ENCODE results near the gene POLRMT. TPM values are rescaled to one million over a fixed set of nuclear protein-coding genes. Genes with fewer than 3 reads are reported as not detected.

The POLRMT gene
- total RNA-seq, 4 donors from 2014 or later: 17.3 to 33.8 (median 30.1) TPM

GRCh38 chr19:570251-570686 is 63.1 kb downstream of the POLRMT start:
- DNase-seq (ENCODE audit: low spot score) (no peak), ATAC-seq (ENCODE audit: low FRiP score) (no peak)
- TF ChIP-seq CTCF (IDR thresholded peaks at IDR 0.05): no peak

GRCh38 chr19:567296-567900 is 65.9 kb downstream of the POLRMT start:
- ATAC-seq (ENCODE audit: low FRiP score): no peak
- DNase-seq (ENCODE audit: low spot score): no peak
- no peak for TF ChIP-seq CTCF (IDR thresholded peaks at IDR 0.05)

Other genes with a start within 250 kb of the POLRMT start
- gene C2CD4C, start 224.4 kb downstream of the POLRMT start, total RNA-seq: 1 to 10 TPM in 3 of 4 donors, under 1 TPM in 1; 0.19 to 9.6 (median 1.8) TPM
- 10 to 100 TPM; 11.7 to 27.1 (median 18.8) TPM for gene SHC2, start 172.5 kb downstream of the POLRMT start, total RNA-seq
- gene MADCAM1, start 137.1 kb downstream of the POLRMT start, total RNA-seq: under 1 TPM in 1 of 4 donors, not detected in 3; 0.69 TPM
- gene TPGS1, start 126.0 kb downstream of the POLRMT start, total RNA-seq: 10 to 100 TPM; 45.5 to 61.2 (median 46.1) TPM
- 10 to 100 TPM; 40.2 to 67.7 (median 55.5) TPM for gene CDC34, start 101.8 kb downstream of the POLRMT start, total RNA-seq
- 1 to 10 TPM in 2 of 4 donors, not detected in 2; 1.1 to 3.7 TPM for gene GZMM, start 89.5 kb downstream of the POLRMT start, total RNA-seq
- gene BSG, start 60.9 kb downstream of the POLRMT start, total RNA-seq: 100 to 1,000 TPM; 331 to 521 (median 417) TPM
- under 1 TPM in 2 of 4 donors, not detected in 2; 0.13 to 0.56 TPM for gene HCN2, start 43.7 kb downstream of the POLRMT start, total RNA-seq
- under 1 TPM in 1 of 4 donors, not detected in 3; 0.38 TPM for gene FGF22, start 6.3 kb upstream of the POLRMT start, total RNA-seq
- gene RNF126, start 29.7 kb upstream of the POLRMT start, total RNA-seq: 10 to 100 TPM; 40.1 to 87.7 (median 47.7) TPM
- 100 to 1,000 TPM; 120 to 212 (median 152) TPM for gene FSTL3, start 42.9 kb upstream of the POLRMT start, total RNA-seq
- under 1 TPM in 1 of 4 donors, not detected in 3; 0.95 TPM for gene PRSS57, start 61.9 kb upstream of the POLRMT start, total RNA-seq
- 100 to 1,000 TPM in 1 of 4 donors, 10 to 100 TPM in 3; 44.6 to 119 (median 54.8) TPM for gene PALM, start 75.4 kb upstream of the POLRMT start, total RNA-seq
- 1 to 10 TPM in 3 of 4 donors, not detected in 1; 1.4 to 9.6 (median 3.2) TPM for gene MISP, start 117.6 kb upstream of the POLRMT start, total RNA-seq
- 100 to 1,000 TPM; 106 to 195 (median 137) TPM for gene PTBP1, start 163.9 kb upstream of the POLRMT start, total RNA-seq
- gene PLPPR3, start 188.4 kb upstream of the POLRMT start, total RNA-seq: not detected
- gene AZU1, start 194.3 kb upstream of the POLRMT start, total RNA-seq: 1 to 10 TPM in 1 of 4 donors, not detected in 3; 1.1 TPM
- gene PRTN3, start 207.5 kb upstream of the POLRMT start, total RNA-seq: not detected
- gene ELANE, start 218.8 kb upstream of the POLRMT start, total RNA-seq: 1 to 10 TPM in 2 of 4 donors, under 1 TPM in 1, not detected in 1; 0.72 to 7.7 (median 1.0) TPM
- gene CFD, start 226.1 kb upstream of the POLRMT start, total RNA-seq: 1,000 to 10,000 TPM; 1,367 to 3,469 (median 2,171) TPM

All from omental fat pad (tissue), 4 donors.